HCT116 (cell line): ENCODE results near the gene OTUD4. TPM values are rescaled to one million over a fixed set of nuclear protein-coding genes. Genes with fewer than 3 reads are reported as not detected.
A peak's percentile ranks its signal among the peaks of the same experiment; 100 is the strongest.

Experiments used
- ATAC-seq: fragments of 200-7000 bp; cut with Tn5 transposase; 2 replicates; pipeline ENCODE4 v1.9.1; 2020; ENCODE audit warnings: mild to moderate bottlenecking, moderate library complexity
- BruUV-seq: library from RNA; stranded (reverse); fragments of 400-500 nt; replicated peaks from 2 replicates; lab custom pipeline; 2021; lab: Mats Ljungman, UMichigan
- CTCF ChIA-PET: fragments of 300-600 bp; sonication (Branson Sonifier 250); formaldehyde crosslinking; loops from one replicate; lab custom pipeline; 2021; ENCODE audit warnings: antibody characterized with exemption; lab: Charles Lee
- POLR2A ChIA-PET: fragments of 300-600, 350-600 bp; sonication (Branson Sonifier 250); formaldehyde crosslinking; loops from one replicate; lab custom pipeline; 2021; ENCODE audit warnings: antibody characterized with exemption; lab: Charles Lee
- RAD21 ChIA-PET, 2 experiments: fragments of 300-600 bp; sonication (Branson Sonifier 250); formaldehyde crosslinking; loops; one replicate each; lab custom pipeline; 2023; ENCODE audit warnings: low total read pairs in 2 of 2; ENCODE audit not compliant: uncharacterized antibody in 2 of 2, unreplicated experiment in 2 of 2, low non-redundant PET in 1 of 2; lab: Charles Lee
- DNase-seq: peaks from one replicate; pipeline ENCODE4 v3.0.0-alpha.2; 2010; ENCODE audit warnings: low read depth, low spot score
- H2AFZ ChIP-seq: fragments of 200-600 bp; shearing (Covaris generic), sonication (generic); 2 replicates; pipeline ENCODE4 v1.6.1; 2017; ENCODE audit warnings: low read depth, mixed run types, mixed read lengths, antibody characterized with exemption, low read length; ENCODE audit not compliant: poor library complexity, severe bottlenecking
- H3K27ac ChIP-seq: 2 replicates; pipeline ENCODE4 v1.5.1; 2012; ENCODE audit warnings: low read depth, low read length
- H3K27me3 ChIP-seq: fragments of 200-600 bp; sonication (generic); 2 replicates; pipeline ENCODE4 v1.6.1; 2016; ENCODE audit warnings: mixed run types, low read length, mixed read lengths; ENCODE audit not compliant: insufficient read depth
- H3K36me3 ChIP-seq, 2 experiments: fragments of 200-500 bp in 1 of 2; fragments of 200-600 bp in 1 of 2; sonication (Bioruptor generic) in 1 of 2; sonication (generic) in 1 of 2; 2 replicates each; pipeline versions ENCODE4 v1.5.1 to v1.6.1; 2014 to 2016; ENCODE audit warnings: low read length in 2 of 2, inconsistent platforms in 1 of 2, mixed read lengths in 1 of 2, mixed run types in 1 of 2; ENCODE audit not compliant: insufficient read depth in 2 of 2, control insufficient read depth in 1 of 2
- H3K4me1 ChIP-seq, 2 experiments: fragments of 200-600 bp in 1 of 2; sonication (generic) in 1 of 2; 2 replicates each; pipeline versions ENCODE4 v1.5.1 to v1.6.1; 2012 to 2017; ENCODE audit warnings: low read length in 2 of 2, inconsistent platforms in 1 of 2, mild to moderate bottlenecking in 1 of 2, mixed read lengths in 1 of 2, mixed run types in 1 of 2, moderate library complexity in 1 of 2; ENCODE audit not compliant: insufficient read depth in 2 of 2, control insufficient read depth in 1 of 2
- H3K4me2 ChIP-seq: fragments of 200-600 bp; sonication (generic); 2 replicates; pipeline ENCODE4 v1.6.1; 2017; ENCODE audit warnings: mixed run types, low read length, mixed read lengths
- H3K4me3 ChIP-seq, 2 experiments: fragments of 200-600 bp in 1 of 2; sonication (generic) in 1 of 2; replicated peaks in 1 of 2; 2 replicates each; pipeline ENCODE4 v1.5.1; 2011 to 2016; ENCODE audit warnings: low read length in 2 of 2, control low read depth in 1 of 2, low read depth in 1 of 2, mild to moderate bottlenecking in 1 of 2, mixed read lengths in 1 of 2, mixed run types in 1 of 2
- H3K79me2 ChIP-seq: fragments of 200-600 bp; sonication (generic); 2 replicates; pipeline ENCODE4 v1.6.1; 2017; ENCODE audit warnings: mild to moderate bottlenecking, mixed run types, low read length, moderate library complexity, mixed read lengths; ENCODE audit not compliant: insufficient read depth
- H3K9ac ChIP-seq: fragments of 200-600 bp; sonication (generic); 2 replicates; pipeline ENCODE4 v1.6.1; 2016; ENCODE audit warnings: low read length, mixed read lengths
- H3K9me2 ChIP-seq: fragments of 200-600 bp; sonication (generic), shearing (Covaris generic); 2 replicates; pipeline ENCODE4 v1.6.1; 2017; ENCODE audit warnings: mixed run types, mild to moderate bottlenecking, moderate library complexity; ENCODE audit not compliant: insufficient read depth
- H3K9me3 ChIP-seq, 2 experiments: fragments of 200-500 bp in 1 of 2; fragments of 200-600 bp in 1 of 2; sonication (Bioruptor generic) in 1 of 2; sonication (generic) in 1 of 2; 2 replicates each; pipeline ENCODE4 v1.6.1; 2014 to 2017; ENCODE audit warnings: low read length in 2 of 2, mixed read lengths in 2 of 2, inconsistent platforms in 1 of 2, low read depth in 1 of 2, mild to moderate bottlenecking in 1 of 2, mixed run types in 1 of 2, moderate library complexity in 1 of 2; ENCODE audit not compliant: control insufficient read depth in 1 of 2, insufficient read depth in 1 of 2
- H4K20me1 ChIP-seq: fragments of 200-600 bp; sonication (generic), shearing (Covaris generic); 2 replicates; pipeline ENCODE4 v1.6.1; 2017; ENCODE audit warnings: mixed run types, mild to moderate bottlenecking, moderate library complexity; ENCODE audit not compliant: insufficient read depth
- ELF1 ChIP-seq: IDR thresholded peaks from 2 replicates; pipeline ENCODE4 v1.6.1; 2012; ENCODE audit warnings: low read depth, borderline replicate concordance
- EZH2 ChIP-seq: fragments of 200-600 bp; sonication (generic); IDR thresholded peaks from 2 replicates; pipeline ENCODE4 v1.6.1; 2017; ENCODE audit warnings: antibody characterized with exemption, mixed run types
- FOSL1 ChIP-seq: IDR thresholded peaks from 2 replicates; pipeline ENCODE4 v1.6.1; 2012; ENCODE audit warnings: low read depth
- JUND ChIP-seq: IDR thresholded peaks from 2 replicates; pipeline ENCODE4 v1.6.1; 2012
- MAX ChIP-seq: IDR thresholded peaks from 2 replicates; pipeline ENCODE4 v1.6.1; 2012
- REST ChIP-seq: IDR thresholded peaks from 2 replicates; pipeline ENCODE4 v1.6.1; 2012; ENCODE audit warnings: low read depth
- SIN3A ChIP-seq: IDR thresholded peaks from 2 replicates; pipeline ENCODE4 v1.6.1; 2012; ENCODE audit warnings: low read depth
- TCF7L2 ChIP-seq: IDR thresholded peaks from 2 replicates; pipeline ENCODE4 v1.7.0; 2011; ENCODE audit warnings: borderline replicate concordance, inconsistent platforms; ENCODE audit not compliant: insufficient read depth, insufficient read length; ENCODE audit errors: extremely low read depth
- YY1 ChIP-seq: IDR thresholded peaks from 2 replicates; pipeline ENCODE4 v1.6.1; 2011; ENCODE audit warnings: low read length, low read depth, moderate library complexity, mild to moderate bottlenecking; ENCODE audit not compliant: insufficient replicate concordance; ENCODE audit errors: extremely low read depth
- ZNF274 ChIP-seq: fragments of 200-500 bp; sonication (Bioruptor generic); IDR thresholded peaks from 2 replicates; pipeline ENCODE4 v1.6.1; 2014; ENCODE audit warnings: mild to moderate bottlenecking, low read depth, low read length, inconsistent platforms
- intact Hi-C: fragments of 100-400 bp; cut with micrococcal nuclease; formaldehyde crosslinking; loops from 2 replicates; pipeline ENCODE4 v1.10.0; 2022
- total RNA-seq: library from RNA; stranded (reverse); gene quantifications from one replicate; pipeline ENCODE4 v1.2.1, GENCODE V29; 2021; ENCODE audit not compliant: unreplicated experiment

Gene OTUD4
- total RNA-seq, 1 experiment from 2014 or later, result 37.2 TPM

GRCh38 chr4:145097821-145098674, 82.3 kb downstream of the OTUD4 start, which contains the start of the genes ABCE1 and ANAPC10 (continued):
- TF ChIP-seq REST, result no peak

GRCh38 chr4:145097331-145097820, 83.0 kb downstream of the OTUD4 start:
- Histone ChIP-seq H3K9ac (peak overlapping the region; percentile 98), H3K9me3 (peaks cover 0 to 4% of the 10 kb centered on the region in 2 experiments; a peak in 1 of 4 replicates), H3K36me3 (peaks cover 3 to 25% of the 10 kb centered on the region in 2 experiments; a peak in 3 of 4 replicates), H3K9me2 (no peaks in the 10 kb centered on the region), H3K4me2 (peak overlapping the region; percentile 70), H4K20me1 (peaks cover 12% of the 10 kb centered on the region; the same call in 1 of the 2 replicates), H3K4me1 (peaks cover 4 to 16% of the 10 kb centered on the region in 2 experiments), H3K4me3 (peak overlapping the region; percentile 87 to 94), H3K79me2 (peaks cover 100% of the 10 kb centered on the region), H3K27me3 (no peaks in the 10 kb centered on the region)
- ChIA-PET POLR2A (interaction anchor here (0.7 to 2.2 kb wide), 3 partner anchors 14 to 47 kb away, joined by 3 to 4 read pairs (median 3); no protein-coding TSS in a partner anchor), RAD21 (no interaction called here)
- ATAC-seq (0 out of 2 replicates have a peak, but pooled peaks have one; percentile 1), DNase-seq (no peak)
- TF ChIP-seq SIN3A (no peak), ZNF274 (no peak), ELF1 (no peak), TCF7L2 (no peak), YY1 (no peak), FOSL1 (no peak), JUND (no peak), MAX (no peak), EZH2 (no peak)
- TF ChIP-seq, all 23 proteins: peak for 0
- TSS peak; percentile 74 for BruUV-seq
- Histone ChIP-seq H2AFZ (no peak overlapping the region), H3K27ac (peak overlapping the region; percentile 81)
- intact Hi-C loops, result no loop called here
- CTCF ChIA-PET, result interaction anchor here (0.6 to 1.0 kb wide), 3 partner anchors 11 to 923 kb away, joined by 3 to 6 read pairs (median 4); no protein-coding TSS in a partner anchor
